Kidney capillary endothelial cell (primary cell): Measurements from ENCODE around the gene GNPNAT1.

Source experiments
- DNase-seq: peaks from one replicate; pipeline ENCODE4 v3.0.0-alpha.2; 2018; ENCODE audit warnings: low spot score

The GNPNAT1 gene

DNA sequence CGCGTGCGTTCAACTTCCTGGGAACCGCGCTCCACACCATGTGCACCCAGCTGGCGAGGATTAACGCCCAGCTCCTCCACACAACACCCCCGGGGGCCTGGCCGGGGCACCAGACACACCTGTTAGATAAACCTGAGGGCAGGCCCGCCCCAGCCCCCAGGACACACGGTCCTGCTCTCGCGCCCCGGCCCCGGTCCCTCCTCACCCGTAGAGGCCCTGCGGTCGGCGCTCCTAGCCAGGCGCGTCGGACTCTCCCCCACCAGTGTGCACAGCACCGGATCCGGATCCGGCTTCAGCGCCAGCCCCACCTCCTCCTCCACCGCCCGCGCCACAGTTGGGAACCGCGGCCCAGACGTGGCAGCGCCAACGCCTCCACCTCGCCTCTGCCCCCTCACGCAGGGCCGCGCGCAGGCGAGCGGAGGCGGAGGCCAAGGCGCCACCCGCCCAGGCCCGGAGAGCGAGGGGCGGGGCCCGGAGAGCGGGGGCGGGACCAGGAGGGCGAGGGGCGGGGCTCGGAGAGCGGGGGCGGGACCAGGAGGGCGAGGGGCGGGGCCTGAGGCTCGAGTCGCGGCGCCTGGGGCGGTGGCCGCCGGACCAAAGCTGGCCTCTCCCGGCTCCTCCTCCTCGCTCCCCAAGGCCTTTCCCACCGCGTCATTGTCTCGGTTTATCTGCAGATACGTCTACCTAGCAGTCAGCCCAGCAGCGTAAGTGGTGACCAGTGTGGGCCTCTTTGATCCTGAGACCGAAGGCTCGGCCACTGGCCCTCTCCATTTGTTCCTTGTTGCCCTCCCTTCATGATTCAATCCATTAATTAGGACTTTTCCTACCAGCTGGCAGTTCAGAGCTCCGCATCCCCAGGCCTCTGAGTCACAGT lies at the start of gene GNPNAT1:
TSS of gene GNPNAT1 (minus strand) at position 385 of the 874 bp plus-strand sequence. CDS start 6,957 bp downstream, outside the sequence.
- peak; percentile 92 for DNase-seq

DNA sequence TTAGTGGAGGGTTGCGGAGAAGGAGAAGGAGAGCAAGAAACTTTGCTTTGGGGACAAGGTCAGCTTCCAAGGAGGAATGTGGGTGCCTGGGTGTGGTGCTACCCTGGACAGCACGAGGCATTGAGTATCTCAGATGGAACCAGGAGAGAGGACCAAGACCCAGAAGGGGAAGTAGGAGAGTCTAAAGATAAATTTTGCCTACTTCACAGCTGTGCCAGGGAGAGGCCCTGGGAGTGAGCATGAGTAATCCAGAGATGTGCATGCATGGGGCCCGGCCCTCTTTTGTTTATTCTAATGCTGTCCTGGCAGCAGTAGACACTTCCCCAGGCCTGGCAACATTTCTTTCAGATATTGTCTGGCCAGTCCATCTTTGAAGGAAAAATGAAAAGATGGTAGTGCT lies 49.5 kb upstream of the GNPNAT1 start:
- no peak for DNase-seq

DNA sequence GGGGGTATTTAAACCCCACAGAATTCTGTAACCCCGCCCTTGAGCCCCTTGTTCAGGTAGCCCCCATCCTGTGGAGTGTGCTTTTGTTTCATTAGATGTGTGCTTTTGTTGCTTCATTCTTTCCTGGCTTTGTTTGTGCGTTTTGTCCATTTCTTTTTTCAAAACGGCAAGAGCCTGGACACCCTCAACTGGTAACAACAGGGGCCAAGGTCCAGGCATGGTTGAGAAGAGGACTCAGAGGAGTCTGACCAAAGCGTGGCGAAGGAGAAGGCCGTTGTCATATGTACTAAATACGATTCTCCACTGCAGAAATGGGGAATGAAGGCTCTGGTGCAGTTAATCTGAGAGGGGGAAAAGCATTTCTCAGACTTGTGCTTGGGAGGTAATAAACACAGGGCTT lies 46.0 kb upstream of the GNPNAT1 start:
- no peak for DNase-seq

DNA sequence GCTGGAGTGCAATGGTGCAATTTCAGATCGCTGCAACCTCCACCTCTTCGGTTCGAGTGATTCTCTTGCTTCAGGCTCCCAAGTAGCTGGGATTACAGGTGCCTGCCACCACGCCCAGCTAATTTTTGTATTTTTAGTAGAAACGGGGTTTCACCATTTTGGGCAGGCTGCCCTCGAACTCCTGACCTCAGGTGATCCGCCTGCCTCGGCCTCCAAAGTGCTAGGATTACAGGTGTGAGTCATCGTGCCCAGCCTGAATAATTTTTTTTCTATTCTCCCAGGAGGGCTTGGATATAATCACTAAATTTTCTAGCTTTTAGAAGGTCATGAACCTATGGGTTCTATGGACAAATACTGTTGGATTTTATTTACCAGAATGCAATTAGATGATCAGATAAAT lies 44.7 kb upstream of the GNPNAT1 start:
- DNase-seq = no peak

DNA sequence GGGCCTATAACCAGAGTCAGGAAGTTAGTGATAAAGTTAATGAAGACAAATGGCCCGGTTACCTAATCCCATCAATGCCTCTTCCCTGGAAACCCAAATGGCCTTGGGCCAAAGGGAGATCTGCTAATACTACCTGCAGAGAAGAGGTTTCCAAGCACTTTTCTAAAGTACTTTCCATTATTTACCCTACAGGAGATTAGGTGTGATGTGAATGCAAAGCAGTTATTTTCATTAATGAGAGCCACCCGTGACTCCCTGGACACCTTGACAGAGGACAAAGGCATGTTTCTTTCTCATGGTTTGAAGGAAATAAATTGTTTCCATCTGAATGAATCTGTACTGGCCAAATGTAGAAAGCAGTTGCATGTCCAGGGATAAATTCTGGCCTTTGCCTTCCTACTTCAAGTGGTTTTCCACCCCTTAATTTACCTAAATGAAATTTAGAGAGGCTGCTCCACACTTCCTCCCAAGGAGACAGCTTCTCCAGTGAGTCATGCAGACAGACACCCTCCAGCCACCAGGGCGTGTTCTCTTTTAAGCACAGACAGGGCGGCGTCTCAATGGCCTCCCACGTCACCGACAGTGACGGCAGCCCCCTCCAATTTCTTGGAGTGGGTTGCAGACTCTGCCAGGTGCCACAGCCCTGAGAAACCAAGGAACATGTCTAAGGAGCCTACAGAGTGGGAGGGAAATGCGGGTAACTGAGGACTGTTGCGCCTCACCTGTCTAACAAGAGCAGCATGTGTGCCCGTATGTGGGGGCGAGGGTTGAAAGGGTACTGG lies 43.9 kb upstream of the GNPNAT1 start:
- no peak for DNase-seq

DNA sequence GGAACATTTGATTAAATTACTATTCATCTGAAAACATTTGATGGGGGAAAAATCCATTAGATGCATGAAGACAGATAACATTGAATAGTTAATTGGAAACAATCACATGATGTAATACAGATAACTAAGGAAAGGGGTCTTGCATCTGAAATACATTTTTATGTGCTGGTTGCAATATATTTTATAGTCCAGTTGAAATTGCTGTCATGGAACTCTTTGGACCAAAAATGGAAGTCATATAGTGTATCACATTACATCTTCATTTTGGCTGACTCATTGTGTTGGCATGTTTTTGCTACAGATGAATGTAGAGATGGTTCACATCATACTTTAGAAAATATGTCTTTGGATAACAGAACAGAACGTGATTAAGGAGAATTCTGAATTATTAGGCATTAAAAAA lies 43.0 kb upstream of the GNPNAT1 start:
- peak; percentile 70 for DNase-seq

DNA sequence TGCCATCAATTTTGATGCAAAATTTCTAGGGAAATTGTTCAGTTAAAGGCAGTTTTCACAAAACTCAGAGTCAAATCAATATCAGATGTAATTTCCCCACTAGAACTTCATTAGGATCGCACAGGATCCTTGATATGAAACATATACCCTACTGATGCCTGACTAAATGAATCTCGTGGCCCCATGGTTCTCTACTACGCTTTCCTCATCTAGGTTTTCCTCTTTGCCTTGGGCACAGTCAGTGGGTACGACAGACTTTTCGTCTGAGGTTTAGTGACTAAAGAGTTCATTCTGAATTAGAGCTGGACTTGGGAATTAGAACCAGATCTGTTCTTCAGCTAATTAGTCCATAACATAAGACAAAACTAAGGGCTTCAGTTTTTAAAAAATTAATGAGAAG lies 42.5 kb upstream of the GNPNAT1 start:
- no peak for DNase-seq

DNA sequence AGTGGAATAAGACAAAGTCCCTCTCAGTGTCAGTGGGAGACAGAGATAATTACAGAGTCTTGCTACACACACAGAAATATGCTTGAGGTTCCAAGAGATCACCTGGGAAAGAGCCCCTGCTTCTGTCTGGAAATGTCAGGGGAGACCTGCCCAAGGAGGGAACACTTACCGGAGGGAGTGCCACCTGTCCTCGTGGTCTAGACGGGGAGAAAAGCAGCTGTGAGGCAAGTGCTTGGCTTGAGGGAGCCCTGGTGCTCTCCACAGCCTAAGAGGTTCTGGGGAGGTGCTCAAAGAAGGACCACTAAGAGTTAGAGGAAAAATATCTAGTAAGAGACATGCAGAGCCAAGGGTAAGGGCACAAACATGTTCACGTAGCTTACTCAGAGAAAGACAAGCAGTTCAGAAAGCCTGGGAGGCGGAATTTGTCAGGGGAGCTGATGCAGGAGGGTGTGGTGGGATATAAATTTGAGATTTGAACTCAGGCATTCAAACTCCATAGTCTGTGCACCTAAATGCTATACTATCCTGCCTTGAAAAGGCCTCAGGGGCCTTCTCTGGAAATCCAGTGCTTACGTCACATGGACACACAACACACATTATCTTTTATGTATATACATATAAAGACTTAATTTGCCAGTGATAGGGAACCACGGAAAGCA lies 38.2 kb upstream of the GNPNAT1 start:
- DNase-seq = no peak

DNA sequence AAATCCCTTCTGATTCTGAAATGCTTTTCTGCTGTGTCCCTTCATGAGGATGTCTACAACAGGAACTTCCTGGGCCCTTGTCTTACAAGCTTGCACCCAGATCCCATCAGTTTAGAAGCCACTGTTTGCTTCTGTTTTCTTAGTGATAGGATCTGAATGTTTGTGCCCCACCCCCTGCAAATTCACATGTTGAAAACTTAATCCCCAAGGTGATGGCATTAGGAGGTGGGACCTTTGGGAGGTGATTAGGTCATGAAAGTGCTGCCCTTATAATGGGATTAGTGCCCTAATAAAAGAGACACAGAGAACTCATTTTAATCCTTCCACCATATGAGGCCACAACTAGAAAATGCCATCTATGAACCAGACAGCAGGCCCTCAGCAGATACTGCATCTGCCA lies 36.0 kb upstream of the GNPNAT1 start:
- no peak for DNase-seq

DNA sequence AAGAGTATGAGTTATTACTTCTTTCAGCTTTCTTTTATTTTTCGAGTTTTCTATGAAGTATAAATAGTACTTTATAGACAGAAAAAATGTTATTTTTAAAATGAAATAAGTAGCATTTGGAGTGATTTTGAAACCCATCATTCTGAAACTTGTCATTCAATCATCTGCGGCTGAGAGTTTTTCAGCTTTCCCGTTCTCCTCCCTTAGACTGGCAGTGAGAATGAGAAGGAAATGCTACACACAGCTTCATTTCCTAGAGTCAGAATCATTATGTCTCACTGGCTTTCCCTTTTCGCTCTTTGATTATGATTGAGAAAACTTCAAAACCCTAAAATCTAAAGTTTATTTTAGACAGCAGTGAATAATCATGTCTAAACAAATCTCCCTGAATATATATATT lies 33.7 kb upstream of the GNPNAT1 start:
- DNase-seq = no peak

DNA sequence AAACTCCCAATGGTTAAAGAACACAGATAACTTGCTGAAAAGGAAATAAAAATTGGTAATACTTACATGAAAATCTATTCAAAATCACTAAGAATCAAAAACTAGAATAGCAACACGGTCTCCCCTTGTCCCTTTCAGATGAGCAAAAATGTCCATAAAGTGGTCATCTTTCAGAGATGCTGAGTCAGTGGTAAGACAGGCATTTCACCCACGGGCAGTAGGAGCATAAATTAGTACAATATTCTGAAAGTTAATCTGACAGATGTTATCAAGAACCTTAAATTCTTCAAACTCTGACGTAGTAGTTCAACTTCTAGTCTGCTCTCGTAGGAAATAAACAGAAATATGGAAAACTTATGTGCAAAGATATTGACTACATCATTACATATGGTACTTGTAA lies 33.1 kb upstream of the GNPNAT1 start:
- DNase-seq = no peak

DNA sequence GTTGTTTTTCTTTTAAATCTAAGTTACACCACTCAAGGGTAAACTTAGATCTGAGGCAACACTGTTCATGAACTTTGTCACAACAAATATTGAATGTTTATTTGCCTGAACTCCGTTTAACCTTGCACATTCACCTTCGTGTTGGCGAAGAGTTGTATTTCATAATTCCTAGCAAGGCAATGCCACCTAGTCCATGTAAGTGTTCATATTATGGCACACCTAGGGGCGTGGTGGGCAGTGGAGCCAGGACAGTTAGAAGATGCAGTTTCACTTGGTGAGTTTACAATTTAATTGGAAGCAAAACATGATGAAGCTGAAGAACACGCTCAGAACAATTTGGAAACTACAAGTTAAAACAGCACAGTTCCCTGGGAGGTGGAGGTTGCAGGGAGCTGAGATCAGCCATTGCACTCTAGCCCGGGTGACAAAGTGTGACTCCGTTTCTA lies 30.4 kb upstream of the GNPNAT1 start:
- DNase-seq = no peak

DNA sequence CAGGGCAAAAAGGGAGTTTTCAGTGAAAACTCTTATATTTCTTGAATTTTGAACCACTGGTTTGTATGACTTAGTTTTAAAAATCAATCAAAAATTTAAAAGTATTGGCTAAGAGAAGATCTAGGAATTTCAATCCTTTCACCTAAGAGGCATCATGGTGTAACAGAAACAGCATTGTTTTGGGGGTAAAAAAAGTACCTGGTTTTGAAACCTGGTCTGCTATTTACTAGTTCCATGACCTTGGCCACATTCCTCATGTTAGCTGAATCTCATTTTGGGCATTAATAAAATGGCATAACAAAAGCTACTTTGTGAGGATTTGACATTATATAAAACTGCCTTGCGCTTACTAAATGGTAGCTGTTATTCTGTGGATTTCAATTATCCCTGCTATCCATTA lies 16.7 kb upstream of the GNPNAT1 start:
- no peak for DNase-seq

DNA sequence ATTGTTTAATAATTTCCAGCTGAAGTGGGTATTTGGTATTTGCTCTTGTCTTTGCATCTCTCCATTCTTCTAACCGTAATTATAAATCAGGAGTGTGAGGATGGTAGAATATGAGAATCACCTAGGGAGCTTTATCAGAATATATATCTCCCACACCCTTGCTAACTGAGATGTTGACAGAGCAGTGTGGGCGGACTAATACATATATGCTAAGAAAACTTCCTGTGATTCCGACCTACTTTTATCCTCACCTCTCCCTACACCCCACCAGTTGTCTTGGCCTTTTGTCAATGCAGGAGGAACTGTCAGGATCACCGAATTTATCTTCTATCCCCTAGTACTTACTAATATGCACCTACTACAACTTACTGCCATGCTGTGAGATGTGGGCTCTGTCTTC lies 14.7 kb upstream of the GNPNAT1 start:
- DNase-seq = no peak

DNA sequence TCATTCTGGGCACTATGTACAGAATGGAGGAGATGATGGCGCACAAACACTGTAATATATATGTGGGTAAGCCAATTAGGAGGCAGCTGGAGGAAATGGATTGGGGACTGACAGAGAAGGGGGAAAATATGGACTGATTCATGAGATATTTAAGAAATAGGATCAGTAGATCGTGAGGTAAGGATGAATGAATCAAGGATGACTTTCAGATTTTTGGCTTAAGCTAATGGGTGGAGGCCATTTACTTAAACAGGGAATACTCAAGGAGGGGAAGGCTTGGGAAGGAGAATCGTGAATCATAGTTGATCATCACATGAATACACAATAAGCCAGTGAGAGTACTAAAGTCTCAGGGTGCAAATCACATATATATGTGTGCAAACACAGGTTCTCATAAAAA lies 11.2 kb upstream of the GNPNAT1 start:
- DNase-seq = no peak

DNA sequence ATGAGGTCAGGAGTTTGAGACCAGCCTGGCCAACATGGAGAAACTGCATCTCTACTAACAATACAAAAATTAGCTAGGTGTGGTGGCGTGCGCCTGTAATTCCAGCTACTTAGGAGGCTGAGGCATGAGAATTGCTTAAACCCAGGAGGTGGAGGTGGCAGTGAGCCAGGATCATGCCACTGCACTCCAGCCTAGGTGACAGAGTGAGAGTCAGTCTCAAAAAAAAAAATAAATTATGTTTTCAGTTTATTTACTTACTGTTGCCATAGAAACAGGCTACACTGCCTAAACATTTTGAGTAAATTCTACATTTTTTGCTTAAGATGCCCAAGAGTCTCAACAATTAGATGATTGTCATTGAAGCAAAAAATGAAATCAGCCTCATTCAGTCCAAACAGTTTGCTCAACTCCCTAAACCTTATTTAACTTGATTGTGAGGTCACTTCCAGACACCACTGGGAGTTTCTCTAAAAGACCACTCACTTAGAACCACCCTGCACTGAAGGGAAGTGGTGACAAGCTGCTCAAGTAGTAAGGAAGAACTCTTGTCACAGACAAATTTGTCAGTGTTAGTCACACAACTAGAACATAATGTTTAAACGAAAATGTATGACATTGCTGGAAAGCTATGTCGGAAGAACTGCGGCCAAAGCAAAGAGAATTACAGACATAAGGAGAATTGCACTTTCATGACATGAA lies 9.8 kb upstream of the GNPNAT1 start:
- peak; percentile 93 for DNase-seq

DNA sequence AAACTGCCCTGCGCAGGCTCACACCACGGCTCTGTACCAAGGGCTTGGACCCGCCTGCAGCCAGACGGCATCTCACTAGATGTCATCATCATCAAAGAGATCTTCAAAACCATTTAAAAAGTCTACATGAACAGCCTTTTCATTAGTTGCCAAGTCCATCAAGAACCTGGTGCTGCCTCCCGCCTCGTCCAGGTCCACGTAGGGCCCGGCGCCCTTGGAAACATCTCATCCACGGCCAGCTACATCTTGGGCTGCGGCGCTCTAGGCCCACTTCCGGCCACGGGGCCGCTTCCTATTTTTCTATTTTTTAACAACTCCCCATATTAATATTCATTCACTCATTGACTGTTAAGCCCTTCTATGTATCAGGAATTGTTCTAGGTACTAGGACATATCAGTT lies 7.4 kb upstream of the GNPNAT1 start:
- DNase-seq = no peak

DNA sequence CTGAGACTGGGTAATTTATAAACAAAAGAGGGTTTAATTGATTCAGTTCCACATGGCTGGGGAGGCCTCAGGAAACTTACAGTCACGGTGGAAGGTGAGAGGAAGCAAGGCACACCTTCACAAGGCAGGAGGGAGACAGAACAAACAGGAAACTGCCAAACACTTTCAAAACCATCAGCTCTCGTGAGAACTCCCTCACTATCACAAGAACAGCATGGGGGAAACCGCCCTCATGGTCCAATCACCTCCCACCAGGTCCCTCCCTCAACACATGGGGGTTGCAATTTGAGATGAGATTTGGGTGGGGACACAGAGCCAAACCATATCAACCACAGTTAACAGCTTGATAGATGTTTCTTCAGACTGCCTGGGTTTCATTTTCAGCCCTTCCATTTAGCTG lies 6.2 kb upstream of the GNPNAT1 start:
- no peak for DNase-seq

DNA sequence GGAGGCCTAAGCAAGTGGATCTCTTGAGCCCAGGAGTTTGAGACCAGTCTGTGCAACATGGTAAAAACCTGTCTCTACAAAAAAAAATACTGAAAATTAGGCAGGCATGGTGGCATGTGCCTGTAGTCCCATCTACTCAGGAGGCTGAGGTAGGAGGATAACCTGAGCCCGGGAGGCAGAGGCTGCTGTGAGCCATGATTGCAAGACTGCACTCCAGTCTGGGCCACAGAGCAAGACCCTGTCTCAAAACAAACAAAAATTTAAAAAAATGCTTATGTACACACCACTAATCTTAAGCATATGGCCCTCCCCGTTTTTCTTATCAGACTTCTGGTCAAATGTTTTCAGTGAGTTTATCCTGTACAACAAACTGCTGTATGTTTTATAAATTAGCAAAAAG lies 1.7 kb upstream of the GNPNAT1 start:
- DNase-seq = no peak

DNA sequence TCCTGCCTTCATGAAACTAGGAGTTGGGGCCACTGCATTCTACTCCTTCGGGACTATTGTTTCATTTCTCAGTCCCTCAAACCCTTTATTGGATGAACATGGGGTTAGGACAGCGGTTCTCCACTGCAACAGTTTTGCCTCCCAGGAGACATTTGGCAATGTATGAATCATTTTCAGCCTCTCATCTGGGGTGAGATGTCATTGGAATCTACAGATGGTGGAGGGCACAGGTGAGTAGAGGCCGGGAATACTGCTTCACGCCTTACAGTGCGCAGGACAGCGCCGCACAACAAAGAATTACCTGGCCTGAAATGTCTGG lies 649 bp upstream of the GNPNAT1 start:
- no peak for DNase-seq

DNA sequence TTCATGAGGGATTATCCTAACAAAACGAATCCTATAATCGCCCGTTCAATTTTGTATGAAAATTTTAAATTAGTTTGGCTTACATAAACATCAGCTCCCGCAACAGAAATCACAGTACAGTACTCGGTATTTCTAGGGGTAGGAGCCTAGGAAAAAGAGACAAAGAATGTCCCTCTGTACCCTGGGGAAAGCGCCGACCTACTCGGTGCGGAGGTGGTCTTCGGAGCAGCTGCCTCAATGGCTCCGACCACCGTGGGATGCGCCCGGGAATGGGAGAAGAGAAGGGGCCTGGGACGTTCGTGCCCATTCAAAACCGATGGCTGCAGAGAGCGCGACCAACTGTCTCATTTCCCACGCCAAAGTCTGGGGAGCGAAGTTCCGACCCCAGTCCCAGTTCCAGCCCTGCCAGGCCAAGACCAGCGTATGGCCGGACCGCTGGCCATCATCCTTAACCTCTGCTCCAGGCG lies 618 bp downstream of the GNPNAT1 start:
- DNase-seq = no peak
